IMR-90 (cell line): ENCODE results near the gene RETREG1. TPM values are rescaled to one million over a fixed set of nuclear protein-coding genes. Genes with fewer than 3 reads are reported as not detected.
A peak's percentile ranks its signal among the peaks of the same experiment; 100 is the strongest.

Experiments
- ATAC-seq: fragments of 200-7000 bp; cut with Tn5 transposase; 2 replicates; pipeline ENCODE4 v1.9.1; 2020; ENCODE audit warnings: low read depth, mild to moderate bottlenecking, moderate library complexity
- BruUV-seq: library from RNA; stranded (reverse); fragments of 400-500 nt; replicated peaks from 2 replicates; lab custom pipeline; 2021; lab: Mats Ljungman, UMichigan
- CTCF ChIA-PET: fragments of 300-600 bp; formaldehyde crosslinking; extraction: SDS; loops from one replicate; lab custom pipeline; 2021; ENCODE audit warnings: antibody characterized with exemption; lab: Yijun Ruan, JAX
- POLR2A ChIA-PET: fragments of 300-600 bp; sonication (Branson Sonifier 250); formaldehyde crosslinking; loops from one replicate; lab custom pipeline; 2022; ENCODE audit warnings: antibody characterized with exemption; ENCODE audit not compliant: unreplicated experiment; lab: Charles Lee
- DNase-seq: peaks from one replicate; pipeline ENCODE4 v3.0.0; 2013
- H2AFZ ChIP-seq: replicated peaks from 2 replicates; pipeline ENCODE3; 2013; ENCODE audit warnings: low read length, mild to moderate bottlenecking; ENCODE audit not compliant: poor library complexity
- H2AK5ac ChIP-seq: 2 replicates; pipeline ENCODE4 v1.6.1; 2013; ENCODE audit warnings: low read depth, low read length, inconsistent platforms
- H2AK9ac ChIP-seq: replicated peaks from 2 replicates; pipeline ENCODE3; 2013; ENCODE audit warnings: mild to moderate bottlenecking, low read depth, low read length, moderate library complexity; ENCODE audit not compliant: poor library complexity
- H2BK120ac ChIP-seq: 2 replicates; pipeline ENCODE4 v1.6.1; 2013; ENCODE audit warnings: low read depth, low read length, inconsistent platforms
- H2BK15ac ChIP-seq: 3 replicates; pipeline ENCODE4 v1.6.1; 2013; ENCODE audit warnings: low read depth, low read length, inconsistent platforms
- H2BK20ac ChIP-seq: 2 replicates; pipeline ENCODE4 v1.6.1; 2013; ENCODE audit warnings: low read depth, mild to moderate bottlenecking, inconsistent platforms, low read length, moderate library complexity
- H2BK5ac ChIP-seq: 2 replicates; pipeline ENCODE4 v1.6.1; 2013; ENCODE audit warnings: mild to moderate bottlenecking, low read depth, low read length, inconsistent platforms; ENCODE audit not compliant: poor library complexity, severe bottlenecking
- H3K14ac ChIP-seq: replicated peaks from 2 replicates; pipeline ENCODE4 v1.6.1; 2013; ENCODE audit warnings: low read depth, low read length, inconsistent platforms
- H3K18ac ChIP-seq: 2 replicates; pipeline ENCODE4 v1.6.1; 2013; ENCODE audit warnings: low read depth, low read length, control low read depth
- H3K23ac ChIP-seq: 2 replicates; pipeline ENCODE4 v1.6.1; 2013; ENCODE audit warnings: low read depth, low read length, inconsistent platforms
- H3K27ac ChIP-seq: 2 replicates; pipeline ENCODE4 v1.5.1; 2013; ENCODE audit warnings: mild to moderate bottlenecking, control low read depth, low read length; ENCODE audit not compliant: insufficient read depth
- H3K27me3 ChIP-seq: 2 replicates; pipeline ENCODE4 v1.6.1; 2013; ENCODE audit warnings: low read length; ENCODE audit not compliant: control insufficient read depth, insufficient read depth
- H3K36me3 ChIP-seq: 2 replicates; pipeline ENCODE4 v1.6.1; 2013; ENCODE audit warnings: low read length, mixed read lengths; ENCODE audit not compliant: control insufficient read depth, insufficient read depth
- H3K4ac ChIP-seq: 2 replicates; pipeline ENCODE4 v1.6.1; 2013; ENCODE audit warnings: low read depth, low read length, inconsistent platforms
- H3K4me1 ChIP-seq: 2 replicates; pipeline ENCODE4 v1.6.1; 2013; ENCODE audit warnings: low read length, mixed read lengths; ENCODE audit not compliant: control insufficient read depth, insufficient read depth
- H3K4me2 ChIP-seq: 2 replicates; pipeline ENCODE4 v1.6.1; 2013; ENCODE audit warnings: low read depth, mild to moderate bottlenecking, control low read depth, low read length, moderate library complexity
- H3K4me3 ChIP-seq: 2 replicates; pipeline ENCODE4 v1.5.1; 2013; ENCODE audit warnings: low read depth, mild to moderate bottlenecking, control low read depth, low read length, moderate library complexity; ENCODE audit not compliant: insufficient read depth
- H3K56ac ChIP-seq: 2 replicates; pipeline ENCODE4 v1.6.1; 2013; ENCODE audit warnings: low read length, inconsistent platforms; ENCODE audit not compliant: insufficient read depth; ENCODE audit errors: extremely low read depth
- H3K79me1 ChIP-seq, 2 experiments: 2 replicates each; pipeline ENCODE4 v1.6.1; 2013; ENCODE audit warnings: low read length in 2 of 2, inconsistent platforms in 1 of 2, low read depth in 1 of 2
- H3K9ac ChIP-seq: 2 replicates; pipeline ENCODE4 v1.6.1; 2013; ENCODE audit warnings: low read depth, low read length, control low read depth
- H3K9me1 ChIP-seq: 2 replicates; pipeline ENCODE4 v1.6.1; 2013; ENCODE audit warnings: low read length, inconsistent platforms; ENCODE audit not compliant: insufficient read depth
- H3K9me3 ChIP-seq: 2 replicates; pipeline ENCODE4 v1.6.1; 2013; ENCODE audit warnings: low read length; ENCODE audit not compliant: control insufficient read depth, insufficient read depth
- H4K20me1 ChIP-seq: 2 replicates; pipeline ENCODE4 v1.6.1; 2013; ENCODE audit warnings: low read length, inconsistent platforms; ENCODE audit not compliant: insufficient read depth
- H4K5ac ChIP-seq: 2 replicates; pipeline ENCODE4 v1.6.1; 2013; ENCODE audit warnings: mild to moderate bottlenecking, low read depth, low read length, control low read depth
- H4K8ac ChIP-seq, 2 experiments: 2 replicates each; pipeline ENCODE4 v1.6.1; 2013; ENCODE audit warnings: low read depth in 2 of 2, low read length in 2 of 2, control low read depth in 1 of 2, inconsistent platforms in 1 of 2
- H4K91ac ChIP-seq: 2 replicates; pipeline ENCODE4 v1.6.1; 2013; ENCODE audit warnings: low read depth, low read length, inconsistent platforms; ENCODE audit not compliant: insufficient read depth
- BHLHE40 ChIP-seq: fragments of 150-350 bp; IDR thresholded peaks from 2 replicates; pipeline ENCODE4 v1.6.1; 2016; ENCODE audit warnings: mild to moderate bottlenecking, low read depth, low read length
- CHD1 ChIP-seq: IDR thresholded peaks from 2 replicates; pipeline ENCODE4 v1.6.1; 2012; ENCODE audit warnings: low read depth, low read length, improper control_type of control experiment
- CTCF ChIP-seq: conservative IDR thresholded peaks from 2 replicates; pipeline ENCODE4 v1.5.1; 2012; ENCODE audit warnings: mild to moderate bottlenecking, low read depth, low read length, improper control_type of control experiment
- MAFK ChIP-seq: IDR thresholded peaks from 2 replicates; pipeline ENCODE4 v1.6.1; 2012; ENCODE audit warnings: low read depth, low read length, improper control_type of control experiment
- MXI1 ChIP-seq: IDR thresholded peaks from 2 replicates; pipeline ENCODE4 v1.6.1; 2012; ENCODE audit warnings: low read depth, mild to moderate bottlenecking, low read length, moderate library complexity, borderline replicate concordance
- NFE2L2 ChIP-seq: fragments of 150-350 bp; IDR thresholded peaks from 2 replicates; pipeline ENCODE4 v1.6.1; 2016; ENCODE audit warnings: low read depth, mild to moderate bottlenecking, low read length
- RAD21 ChIP-seq: IDR thresholded peaks from 2 replicates; pipeline ENCODE4 v1.6.1; 2012; ENCODE audit warnings: low read length, improper control_type of control experiment
- RCOR1 ChIP-seq: IDR thresholded peaks from 2 replicates; pipeline ENCODE4 v1.6.1; 2012; ENCODE audit warnings: mild to moderate bottlenecking, low read length, improper control_type of control experiment; ENCODE audit not compliant: insufficient replicate concordance
- RFX5 ChIP-seq: IDR thresholded peaks from 2 replicates; pipeline ENCODE4 v1.8.0; 2012; ENCODE audit warnings: low read depth, mild to moderate bottlenecking, low read length, moderate library complexity
- SMC3 ChIP-seq: fragments of 150-350 bp; IDR thresholded peaks from 2 replicates; pipeline ENCODE4 v1.6.1; 2016; ENCODE audit warnings: low read depth, mild to moderate bottlenecking, antibody characterized with exemption, low read length, moderate library complexity
- USF2 ChIP-seq: fragments of 150-350 bp; IDR thresholded peaks from 2 replicates; pipeline ENCODE4 v1.6.1; 2017; ENCODE audit warnings: mild to moderate bottlenecking, antibody characterized with exemption, low read length, low read depth
- WGBS, 2 experiments: methylation state at CpG; one replicate each; pipeline versions ENCODE4 v1.1.5 to v1.1.7; 2013; ENCODE audit warnings: missing lambda C conversion rate in 2 of 2; ENCODE audit not compliant: insufficient read length in 1 of 2; ENCODE audit errors: extremely low coverage in 2 of 2; 5-methylcytosine and 5-hydroxymethylcytosine counted together
- dilution Hi-C: fragments of 300-500 bp; cut with HindIII; formaldehyde crosslinking; loops from one replicate; pipeline ENCODE4 v1.14.3; 2018; ENCODE audit warnings: low sequenced_read_pairs; ENCODE audit not compliant: unreplicated experiment
- in situ Hi-C: fragments of 300-500 bp; cut with MboI; formaldehyde crosslinking; loops from 3 replicates; pipeline ENCODE4 v1.14.3; 2019; ENCODE audit warnings: low sequenced_read_pairs, inconsistent platforms, mixed read lengths
- intact Hi-C: fragments of 100-400 bp; cut with micrococcal nuclease; formaldehyde crosslinking; loops from 2 replicates; pipeline ENCODE4 v1.10.0; 2022
- polyA plus RNA-seq, 3 experiments: library from polyadenylated mRNA; depleted of rRNA; stranded (reverse); fragments of >200 nt; gene quantifications; 2 replicates each; pipeline ENCODE4 v1.2.3, GENCODE V29; 2012; ENCODE audit warnings: low replicate concordance in 1 of 3
- total RNA-seq: library from RNA; depleted of rRNA; stranded (reverse); fragments of >200 nt; gene quantifications from 2 replicates; pipeline ENCODE4 v1.2.3, GENCODE V29; 2012

The RETREG1 gene
- total and polyA plus RNA-seq, 2 of the 4 experiments (the other 2 are of a cell fraction), result not detected

DNA sequence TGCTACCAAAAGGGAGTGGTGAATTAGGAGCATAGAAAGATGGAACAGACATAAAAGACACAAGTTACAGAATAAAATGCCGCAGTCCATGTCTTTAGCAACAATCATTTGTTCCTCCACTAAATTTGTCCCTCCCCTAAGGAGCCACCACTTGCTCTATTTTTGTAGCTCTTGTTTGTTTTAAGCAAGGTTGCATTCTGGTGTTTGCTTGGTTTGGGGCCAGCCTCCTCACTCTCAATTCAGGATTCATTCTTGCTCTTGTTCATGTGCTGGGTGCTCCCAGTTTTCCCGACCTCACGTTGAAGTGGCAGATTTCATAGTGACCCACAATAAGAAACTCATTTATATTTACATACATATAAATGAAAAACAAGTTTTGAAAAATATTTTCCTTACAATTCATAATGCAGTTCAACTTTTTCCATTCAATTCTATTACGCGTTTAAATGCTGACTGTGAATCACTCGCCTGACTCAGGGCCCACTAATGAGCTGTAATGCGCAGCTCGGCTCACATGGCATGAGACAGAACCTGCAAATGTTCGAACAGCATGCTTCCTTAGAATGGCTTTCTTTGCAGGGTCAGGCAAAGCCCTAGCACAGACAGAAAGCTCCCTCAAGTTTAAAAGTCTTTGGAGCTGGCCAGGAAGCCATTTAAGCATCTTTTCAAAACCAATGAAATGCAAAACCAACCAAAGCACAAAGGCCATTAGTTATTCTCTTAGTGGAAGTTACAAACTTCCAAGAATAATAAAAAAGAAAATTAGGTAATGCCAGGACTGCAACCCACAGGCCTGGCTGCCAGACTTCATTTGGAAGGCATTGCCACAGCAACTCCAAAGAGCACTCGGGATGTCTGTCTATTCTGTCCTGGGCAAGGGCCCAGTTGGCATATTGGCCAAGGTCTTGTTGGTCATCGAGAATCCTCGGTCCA lies 41.7 kb downstream of the RETREG1 start (continued):
- peak; percentile 54; the same call in 1 of the 2 replicates for TF ChIP-seq USF2

- DNase-seq (no peak), ATAC-seq (no peak)
- H3K9me1 ChIP-seq, result no peaks in the 10 kb centered on the region
- H4K8ac ChIP-seq, result no peak overlapping the region
- no peak overlapping the region for H3K23ac ChIP-seq
- in situ Hi-C loops (no loop called here), dilution Hi-C loops (no loop called here), intact Hi-C loops (no loop called here)
- peaks cover 5% of the 10 kb centered on the region; the same call in 1 of the 2 replicates for H3K4me1 ChIP-seq
- H3K27ac ChIP-seq, result no peak overlapping the region
- no peak for TF ChIP-seq CHD1
- no peak for TF ChIP-seq RFX5
- no peak for TF ChIP-seq NFE2L2
- no peak for TF ChIP-seq MXI1
- no peak for TF ChIP-seq SMC3
- no peak for TF ChIP-seq RAD21
- TF ChIP-seq CTCF, result no peak
- no peak for TF ChIP-seq MAFK
- no peak for TF ChIP-seq RCOR1
- no peak for TF ChIP-seq BHLHE40
- no peaks in the 10 kb centered on the region for H3K9me3 ChIP-seq
- H4K5ac ChIP-seq, result no peak overlapping the region
- H2BK20ac ChIP-seq, result no peak overlapping the region
- no peaks in the 10 kb centered on the region for H3K79me1 ChIP-seq
- no peak overlapping the region for H2AK5ac ChIP-seq
- ChIA-PET POLR2A (no interaction called here), CTCF (no interaction called here)
- H2AFZ ChIP-seq, result no peak overlapping the region
- H2BK5ac ChIP-seq, result no peak overlapping the region
- no peak overlapping the region for H2BK120ac ChIP-seq
- no peak overlapping the region for H3K9ac ChIP-seq
- H3K36me3 ChIP-seq, result no peaks in the 10 kb centered on the region
- H3K4me3 ChIP-seq, result no peak overlapping the region
- H3K14ac ChIP-seq, result no peak overlapping the region
- no peaks in the 10 kb centered on the region for H4K20me1 ChIP-seq
- no peak overlapping the region for H2BK15ac ChIP-seq
- no CpG with 5 or more reads among the region's 2 CpGs for WGBS, 2 experiments
- no peak overlapping the region for H4K91ac ChIP-seq
- H3K56ac ChIP-seq, result no peak overlapping the region
- no peak overlapping the region for H3K4ac ChIP-seq
- no peak overlapping the region for H2AK9ac ChIP-seq
- H3K18ac ChIP-seq, result no peak overlapping the region
- H3K4me2 ChIP-seq, result no peak overlapping the region
- no TSS peak for BruUV-seq
- no peaks in the 10 kb centered on the region for H3K27me3 ChIP-seq
Observed at GRCh38 chr5:16573401-16573800, 43.4 kb downstream of the RETREG1 start.
